ENCODE data around the gene ACCS.

Gene ACCS, protein sequence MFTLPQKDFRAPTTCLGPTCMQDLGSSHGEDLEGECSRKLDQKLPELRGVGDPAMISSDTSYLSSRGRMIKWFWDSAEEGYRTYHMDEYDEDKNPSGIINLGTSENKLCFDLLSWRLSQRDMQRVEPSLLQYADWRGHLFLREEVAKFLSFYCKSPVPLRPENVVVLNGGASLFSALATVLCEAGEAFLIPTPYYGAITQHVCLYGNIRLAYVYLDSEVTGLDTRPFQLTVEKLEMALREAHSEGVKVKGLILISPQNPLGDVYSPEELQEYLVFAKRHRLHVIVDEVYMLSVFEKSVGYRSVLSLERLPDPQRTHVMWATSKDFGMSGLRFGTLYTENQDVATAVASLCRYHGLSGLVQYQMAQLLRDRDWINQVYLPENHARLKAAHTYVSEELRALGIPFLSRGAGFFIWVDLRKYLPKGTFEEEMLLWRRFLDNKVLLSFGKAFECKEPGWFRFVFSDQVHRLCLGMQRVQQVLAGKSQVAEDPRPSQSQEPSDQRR

DNA sequence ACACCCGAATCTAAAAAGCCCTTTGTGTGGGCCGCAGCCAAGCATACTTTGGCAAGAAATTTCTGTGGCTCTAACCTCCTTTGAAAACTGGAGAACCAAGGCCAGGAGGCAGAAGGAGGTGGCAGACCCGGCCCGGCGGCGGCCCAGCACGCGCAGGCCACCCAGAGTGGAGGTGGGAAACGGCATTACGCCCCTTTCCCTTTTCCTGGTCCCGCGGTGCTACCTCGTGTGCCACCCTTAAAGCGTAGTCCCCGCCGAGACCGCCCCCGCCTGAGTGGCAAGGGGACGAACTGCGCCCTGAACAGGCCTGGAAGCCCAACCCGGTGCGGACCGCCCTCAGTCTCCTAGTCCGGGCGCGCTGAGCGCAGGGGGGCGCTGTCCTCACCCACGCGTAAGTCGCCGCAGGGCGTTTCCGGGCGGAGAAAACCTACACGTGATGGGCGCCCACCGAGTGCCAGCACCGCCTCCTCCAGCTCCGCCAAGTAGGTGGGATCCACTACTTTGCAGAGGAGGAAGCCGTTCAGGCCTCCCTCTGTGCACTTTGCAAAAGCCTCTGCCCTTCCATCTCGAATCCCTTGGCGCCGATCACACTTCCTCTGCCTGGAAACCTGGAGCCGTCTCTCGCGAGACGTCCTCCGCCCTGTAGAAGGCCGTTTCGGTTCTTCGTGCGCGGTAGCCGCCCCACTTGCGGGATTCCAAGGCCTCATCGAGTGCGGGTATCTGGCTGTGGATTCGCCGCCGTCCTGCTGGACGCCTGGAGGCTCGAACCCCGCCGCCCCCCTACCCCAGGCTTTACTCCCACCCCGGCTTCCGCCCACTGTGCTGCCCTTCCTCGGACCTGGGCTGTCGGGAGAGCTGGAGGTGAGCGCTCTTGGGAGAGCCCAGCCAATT is at the start of gene ACCS:
Gene ACCS, plus strand, starts transcription at position 430 of the 891 bp plus-strand sequence. CDS start 1,358 bp downstream, outside the sequence.
- peak; percentile 85 for DNase-seq

- no peak for DNase-seq
These were observed 49.3 kb upstream of the ACCS start for GRCh38 chr11:44016546-44017442.

DNA sequence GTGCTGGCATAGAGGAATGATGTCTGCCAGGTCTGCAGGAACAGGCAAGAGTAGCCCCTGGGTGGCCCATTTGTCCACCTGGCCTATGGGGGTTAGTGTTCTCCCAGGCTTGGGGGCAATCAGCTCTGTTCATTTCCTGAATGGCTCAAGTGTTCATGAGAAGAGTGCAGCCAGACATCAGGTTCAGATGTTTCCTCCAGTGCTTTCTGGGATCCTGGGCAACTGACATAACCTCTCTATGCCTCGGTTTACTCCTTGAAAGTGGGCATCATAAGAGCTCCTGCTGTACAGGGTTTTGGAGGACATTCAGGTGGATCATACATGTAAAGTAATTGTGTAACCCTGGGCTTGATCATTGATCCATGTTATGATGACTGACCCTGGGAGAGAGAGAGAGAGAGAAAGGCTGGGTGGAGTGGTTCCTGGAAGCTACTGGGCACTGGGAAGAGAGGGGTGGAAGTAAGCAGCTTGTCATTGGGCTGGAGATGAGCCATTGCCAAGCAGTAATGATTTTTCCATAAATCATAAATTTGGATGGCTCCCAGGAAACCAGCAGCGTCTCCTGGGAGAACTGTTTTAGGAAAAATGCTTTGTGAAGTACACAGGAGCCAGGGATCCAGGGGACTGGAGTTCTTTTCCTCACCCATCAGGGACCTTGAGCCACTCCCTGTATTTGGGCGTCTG is 48.5 kb upstream of the ACCS start:
- no peak for DNase-seq

DNA sequence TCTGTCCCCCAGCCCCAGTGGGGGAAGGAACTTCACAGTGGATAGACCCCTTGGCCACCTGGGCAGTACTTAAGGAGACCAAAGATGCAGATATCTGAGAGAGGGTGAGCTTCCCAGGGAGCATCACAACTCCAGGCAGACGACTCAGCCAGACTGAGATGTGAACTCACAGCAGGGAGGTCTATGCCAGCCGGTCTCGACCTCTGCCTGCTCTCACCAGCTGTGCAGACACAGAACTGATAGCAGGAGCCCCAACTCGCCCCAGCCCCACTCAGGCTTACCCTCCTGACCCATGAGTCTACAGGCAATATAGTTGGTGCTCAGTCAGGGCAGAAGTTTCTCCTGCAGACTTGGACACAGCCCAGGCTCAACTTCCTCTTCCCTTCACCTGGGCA is 47.9 kb upstream of the ACCS start:
- DNase-seq: no peak

DNA sequence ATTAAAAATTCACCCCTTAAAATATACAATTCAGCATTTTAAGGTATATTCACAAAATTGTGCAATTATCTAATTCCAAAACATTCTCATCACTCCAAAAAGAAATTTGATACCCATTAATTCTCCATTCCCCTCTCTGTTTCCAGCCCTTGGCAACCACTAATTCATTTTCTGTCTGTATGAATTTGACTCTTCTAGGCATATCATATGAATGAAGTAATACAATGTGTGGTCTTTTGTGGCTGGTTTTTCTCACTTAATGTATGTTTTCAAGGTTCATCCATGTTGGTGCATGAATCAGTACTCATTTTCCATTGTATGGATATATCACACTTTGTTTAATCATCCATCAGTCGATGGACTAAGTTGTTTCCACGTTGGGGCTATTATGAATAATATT is 47.2 kb upstream of the ACCS start:
- no peak for DNase-seq

DNA sequence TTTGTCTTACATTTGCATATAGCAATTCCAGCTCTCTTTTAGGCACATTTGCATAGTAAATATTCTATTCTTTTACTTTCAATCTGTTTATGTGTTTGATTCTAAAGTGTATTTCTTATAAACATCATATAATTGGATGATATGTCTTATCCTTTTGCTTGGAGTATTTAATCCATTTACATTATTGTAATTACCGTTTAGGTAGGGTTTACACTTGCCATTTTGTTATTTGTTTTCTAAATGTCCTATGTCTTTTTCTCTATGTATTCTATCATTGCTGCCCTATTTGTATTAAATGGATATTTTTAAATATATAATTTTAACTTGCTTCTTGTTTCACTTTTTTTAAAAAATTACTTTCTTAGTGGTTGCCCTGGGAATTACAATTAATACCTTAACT is 41.1 kb upstream of the ACCS start:
- no peak for DNase-seq

DNA sequence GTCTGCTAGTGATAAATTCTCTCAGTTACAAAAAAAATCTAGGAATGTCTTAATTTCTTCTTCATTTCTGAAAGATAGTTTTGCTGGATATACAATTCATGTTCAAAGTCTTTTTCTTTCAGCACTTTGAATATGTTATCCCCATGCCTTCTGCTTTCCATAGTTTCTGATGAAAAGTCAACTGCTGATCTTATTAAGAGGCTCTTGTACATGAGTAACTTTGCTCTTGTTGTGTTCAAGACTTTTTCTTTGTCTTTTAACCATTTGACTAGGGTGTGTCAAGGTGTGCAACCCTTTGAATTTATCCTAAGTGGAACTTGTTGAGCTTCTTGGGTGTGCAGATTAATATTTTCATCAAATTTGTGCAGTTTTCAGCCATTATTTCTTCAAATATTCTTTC is 40.3 kb upstream of the ACCS start:
- no peak for DNase-seq

DNA sequence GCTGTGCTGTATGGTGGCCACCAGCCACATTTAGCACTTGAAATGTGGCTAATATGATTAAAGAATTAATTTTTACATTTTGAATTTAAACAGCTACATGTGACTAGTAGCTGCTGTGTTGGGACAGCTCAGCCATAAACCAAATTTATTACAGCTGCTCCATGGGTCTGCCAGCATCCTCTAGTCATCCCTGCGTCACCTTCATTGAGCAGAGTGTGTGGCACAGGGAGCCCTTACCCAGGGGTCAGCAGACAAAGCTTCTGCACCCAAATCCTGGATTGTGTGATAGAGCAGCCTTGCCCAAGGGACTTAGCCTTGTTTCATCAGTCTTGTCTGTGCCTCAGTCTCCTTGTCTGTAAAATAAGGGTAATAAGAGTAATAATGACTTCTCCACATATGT is 37.7 kb upstream of the ACCS start:
- no peak for DNase-seq

- DNase-seq: no peak
These were observed 37.1 kb upstream of the ACCS start for GRCh38 chr11:44028816-44029506.

- no peak for DNase-seq
These were observed 36.6 kb upstream of the ACCS start for GRCh38 chr11:44029507-44029845.

- DNase-seq: no peak
These were observed 35.8 kb upstream of the ACCS start for GRCh38 chr11:44029977-44030911.

GRCh38 chr11:44030996-44031395 is 35.1 kb upstream of the ACCS start:
- no peak for DNase-seq

DNA sequence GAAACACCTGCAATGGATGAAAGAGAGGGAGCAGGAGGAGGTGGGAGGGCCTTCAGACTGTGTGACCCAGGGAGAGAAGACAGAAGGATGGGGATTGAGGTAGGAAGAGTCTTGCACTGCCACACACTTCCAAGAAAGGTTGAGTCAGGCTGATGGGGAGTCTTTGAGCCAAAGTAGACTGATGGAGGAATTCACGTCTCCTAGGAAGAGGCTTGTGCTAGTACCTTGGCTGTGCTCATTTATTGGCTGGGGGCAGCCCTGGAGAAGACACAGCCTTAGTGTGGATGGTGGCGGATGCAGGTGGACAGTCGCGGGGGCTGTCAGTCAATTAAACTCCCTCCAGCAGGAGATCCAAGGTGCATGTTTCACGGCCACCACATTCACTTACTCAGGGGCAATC is 34.5 kb upstream of the ACCS start:
- DNase-seq: no peak

GRCh38 chr11:44032299-44033085 is 33.6 kb upstream of the ACCS start:
- DNase-seq: no peak

DNA sequence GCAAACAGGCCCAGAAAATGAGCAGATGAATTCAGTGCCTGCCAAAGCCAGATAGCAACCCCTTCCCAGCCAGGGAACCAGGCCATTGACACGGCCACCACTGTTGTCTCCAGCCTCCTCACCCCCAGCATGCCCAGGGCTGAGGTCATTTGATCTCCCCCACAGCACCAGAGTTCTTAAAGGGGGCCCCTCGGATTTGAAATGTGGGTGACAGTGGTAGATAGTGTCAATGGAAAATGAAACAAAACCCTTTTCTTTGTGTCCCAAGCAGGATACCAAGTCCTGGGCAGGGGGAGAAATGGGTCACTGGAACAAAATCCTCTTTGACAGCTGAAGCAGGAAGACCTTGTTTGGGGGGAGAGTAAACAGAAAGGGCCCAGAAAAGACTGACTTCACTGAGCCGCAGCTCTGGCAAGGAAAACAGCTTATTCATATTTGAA is 32.6 kb upstream of the ACCS start:
- DNase-seq: no peak

- DNase-seq: no peak
These were observed 32.2 kb upstream of the ACCS start for GRCh38 chr11:44033856-44034255.

- no peak for DNase-seq
These were observed 31.4 kb upstream of the ACCS start for GRCh38 chr11:44034639-44035038.

GRCh38 chr11:44036811-44037657 is 29.0 kb upstream of the ACCS start:
- peak; percentile 11 for DNase-seq

DNA sequence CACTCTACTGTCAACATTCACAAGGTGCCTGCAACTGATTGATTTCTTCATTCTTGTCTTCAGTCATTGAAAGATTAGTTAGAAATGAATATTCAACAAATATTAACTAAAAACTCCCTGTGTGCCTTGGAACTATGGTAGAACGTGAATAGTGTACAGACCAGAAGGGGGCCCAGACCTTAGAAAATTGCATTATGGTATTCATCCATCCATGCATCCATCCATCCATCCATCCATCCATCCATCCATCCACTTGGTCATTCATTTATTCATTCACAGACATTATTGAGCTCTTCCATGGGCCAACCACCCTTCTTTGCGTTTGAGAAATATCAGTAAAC is 28.4 kb upstream of the ACCS start:
- no peak for DNase-seq

All from activated naive CD4-positive, alpha-beta T cell treated with Interleukin-2 at 50 U/mL for 16 hours (primary cell).